GM21717 (cell line): ENCODE data around the gene TMEM125.

ENCODE experiments used
- ATAC-seq: cut with Tn5 transposase; IDR thresholded peaks from one replicate; pipeline ENCODE4 v1.9.1; 2021; ENCODE audit warnings: mild to moderate bottlenecking, moderate library complexity; ENCODE audit not compliant: unreplicated experiment

Gene TMEM125

GRCh38 chr1:43246466-43247213 is 23.1 kb upstream of the TMEM125 start:
- no peak for ATAC-seq

GRCh38 chr1:43247256-43247921 is 22.4 kb upstream of the TMEM125 start:
- no peak for ATAC-seq

DNA sequence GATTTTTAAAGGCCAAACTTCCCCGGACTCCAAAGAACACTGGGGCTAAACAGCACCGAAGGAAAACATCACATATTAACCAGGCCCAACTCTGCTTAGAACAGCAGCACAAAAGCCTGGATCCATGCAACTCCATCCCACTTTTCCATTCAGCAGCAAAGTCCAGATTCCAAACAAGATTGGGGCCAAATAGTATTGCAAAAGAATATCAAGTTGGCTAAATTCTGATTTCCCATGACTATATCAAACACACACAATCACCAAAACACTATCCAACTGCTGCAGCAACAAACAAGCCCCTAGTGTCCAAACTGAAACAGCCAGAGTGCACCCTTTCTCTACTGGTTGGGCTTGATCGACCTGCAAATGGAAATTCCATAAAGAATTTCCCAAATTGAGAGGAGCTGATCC is 19.4 kb upstream of the TMEM125 start:
- no peak for ATAC-seq

GRCh38 chr1:43251024-43251423 is 18.8 kb upstream of the TMEM125 start:
- ATAC-seq: no peak

GRCh38 chr1:43252225-43252624 is 17.6 kb upstream of the TMEM125 start:
- ATAC-seq: no peak

DNA sequence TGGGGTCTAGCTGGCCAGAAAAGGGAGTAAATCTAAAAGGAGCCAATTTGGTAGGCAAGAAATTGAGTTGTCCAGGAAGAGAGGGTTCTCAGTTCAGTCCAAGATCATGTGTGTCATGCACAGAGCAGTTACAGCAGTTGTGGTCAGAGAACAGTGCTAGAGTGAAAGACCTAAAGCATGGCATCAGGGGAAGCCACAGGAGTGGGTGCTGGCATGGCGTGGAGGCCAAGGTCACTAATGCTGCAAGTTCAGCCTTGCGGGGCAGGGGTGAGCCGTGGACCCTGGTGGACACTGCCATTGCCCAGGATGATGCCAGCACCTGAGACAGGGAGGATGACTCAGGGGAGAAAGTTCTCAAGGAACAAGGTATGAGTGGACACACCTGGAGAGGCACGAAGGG is 16.6 kb upstream of the TMEM125 start:
- ATAC-seq: no peak

DNA sequence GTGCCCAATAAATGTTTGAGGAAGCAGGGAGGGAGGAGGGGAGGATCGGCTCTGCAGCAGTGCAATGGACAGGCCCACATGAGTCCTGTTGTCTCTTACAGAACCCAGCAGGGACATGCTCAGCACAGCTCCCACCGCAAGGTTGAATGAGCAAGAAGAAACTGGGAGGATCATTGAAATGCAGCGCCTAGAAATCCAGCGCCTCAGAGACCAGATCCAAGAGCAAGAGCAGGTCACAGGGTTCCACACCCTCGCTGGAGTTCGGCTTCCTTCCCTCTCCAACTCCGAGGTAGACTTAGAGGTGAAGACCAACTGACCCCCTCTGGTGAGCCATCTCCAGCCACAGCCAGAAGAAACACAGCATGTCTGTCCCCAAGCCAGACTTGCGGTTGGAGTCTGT is 15.9 kb upstream of the TMEM125 start:
- ATAC-seq: no peak

- no peak for ATAC-seq
Measured at GRCh38 chr1:43255438-43256210, 14.2 kb upstream of the TMEM125 start.

DNA sequence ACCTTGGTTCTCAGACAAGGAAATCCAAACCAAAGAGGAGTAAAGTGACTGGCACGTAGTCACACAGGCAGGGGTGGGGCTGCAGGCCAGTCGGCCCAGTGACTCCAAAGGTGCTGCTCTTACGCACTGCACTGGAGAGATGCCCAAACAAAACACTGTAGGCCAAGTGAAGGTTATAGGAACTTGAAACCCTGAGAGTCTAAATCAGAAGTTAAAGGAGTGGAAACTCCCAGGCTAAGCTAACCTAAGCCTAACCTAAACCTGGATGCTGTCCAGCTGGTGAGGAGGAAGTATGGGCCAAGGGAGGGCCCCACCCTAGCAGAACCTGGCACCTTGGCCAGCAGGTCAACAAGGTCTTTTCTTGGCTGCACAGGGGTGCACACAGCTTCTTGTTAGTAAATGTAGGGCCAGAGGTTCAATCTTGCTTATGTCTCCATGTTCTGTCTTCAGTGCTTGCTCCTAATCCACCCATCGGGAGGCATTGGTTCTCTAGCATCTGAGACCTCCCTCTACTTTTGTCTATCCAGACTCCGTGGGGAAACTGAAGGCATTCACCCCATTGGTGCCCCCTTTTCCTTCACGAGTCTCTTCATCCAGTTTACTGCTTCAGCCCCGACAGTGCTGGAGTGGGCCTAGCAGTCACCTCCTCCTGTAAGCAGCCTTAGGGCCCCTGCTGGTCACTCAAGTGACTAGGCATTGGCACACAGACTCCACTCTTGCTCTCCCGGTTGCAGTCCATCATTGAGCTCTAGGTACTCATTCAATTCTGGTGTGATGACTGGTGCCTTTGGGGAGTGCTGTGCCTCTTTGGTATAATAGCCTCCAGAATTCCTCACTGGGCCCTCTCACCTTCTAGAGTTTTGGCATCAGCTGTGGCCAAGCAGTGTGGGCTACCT is 12.9 kb upstream of the TMEM125 start:
- no peak for ATAC-seq

GRCh38 chr1:43258370-43258769 is 11.4 kb upstream of the TMEM125 start:
- ATAC-seq: no peak

- no peak for ATAC-seq
Measured at GRCh38 chr1:43265431-43265830, 4.4 kb upstream of the TMEM125 start.

DNA sequence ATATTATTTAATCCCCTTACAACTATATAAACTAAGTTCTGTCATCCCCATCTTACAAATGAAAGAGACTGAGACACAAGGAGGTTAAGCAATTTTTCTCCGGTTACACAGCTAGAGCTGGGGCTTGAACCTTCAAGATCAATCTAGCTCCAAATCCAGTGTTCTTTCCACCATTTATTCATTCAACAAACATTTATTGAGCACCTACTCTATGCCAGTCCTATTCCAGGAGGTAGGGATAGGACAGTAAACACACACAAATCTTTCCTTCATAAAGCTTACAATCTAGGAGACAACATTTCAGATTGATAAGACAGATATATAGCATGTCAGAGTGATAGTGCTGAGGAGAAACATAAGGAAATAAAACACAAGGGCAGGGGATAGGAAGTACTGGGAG is 2.9 kb upstream of the TMEM125 start:
- ATAC-seq: no peak

- ATAC-seq: no peak
Measured at GRCh38 chr1:43267291-43267805, 2.4 kb upstream of the TMEM125 start.

GRCh38 chr1:43267818-43268425 is 1.9 kb upstream of the TMEM125 start:
- no peak for ATAC-seq

DNA sequence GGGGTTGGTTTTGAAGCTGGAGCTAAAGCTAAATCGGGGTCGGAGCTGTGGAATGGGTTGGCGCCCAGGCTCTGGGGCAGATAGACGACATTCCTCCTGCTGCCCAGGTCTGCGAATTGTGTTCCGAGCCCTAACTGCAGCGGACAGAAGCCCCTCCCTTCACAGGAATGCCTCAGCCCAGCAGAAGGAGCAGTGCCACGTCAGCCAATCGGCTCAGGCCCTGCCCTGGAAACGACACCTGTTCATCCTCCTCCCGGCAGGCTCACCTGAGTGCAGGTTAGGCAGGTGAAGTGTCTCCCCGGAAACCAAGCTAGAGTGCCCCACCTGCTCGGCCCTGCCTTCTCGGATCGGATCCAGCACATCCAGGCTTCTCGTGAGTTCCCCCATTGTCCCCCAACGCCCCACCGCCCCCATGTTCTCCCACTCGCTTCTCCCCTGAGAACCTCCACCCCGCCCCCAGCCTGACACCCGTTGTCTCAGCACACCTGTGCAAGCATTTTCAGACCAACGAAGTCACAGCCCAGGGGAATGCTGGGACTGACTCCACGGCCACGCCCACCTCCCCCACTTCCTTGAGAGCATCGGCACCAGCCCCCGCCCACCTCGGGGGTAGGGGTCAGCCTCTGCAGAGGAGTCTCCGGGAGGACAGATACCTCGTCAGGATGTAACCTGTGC is 775 bp downstream of the TMEM125 start:
- ATAC-seq: no peak

- no peak for ATAC-seq
Measured at GRCh38 chr1:43271186-43272118, 1.7 kb downstream of the TMEM125 start.

DNA sequence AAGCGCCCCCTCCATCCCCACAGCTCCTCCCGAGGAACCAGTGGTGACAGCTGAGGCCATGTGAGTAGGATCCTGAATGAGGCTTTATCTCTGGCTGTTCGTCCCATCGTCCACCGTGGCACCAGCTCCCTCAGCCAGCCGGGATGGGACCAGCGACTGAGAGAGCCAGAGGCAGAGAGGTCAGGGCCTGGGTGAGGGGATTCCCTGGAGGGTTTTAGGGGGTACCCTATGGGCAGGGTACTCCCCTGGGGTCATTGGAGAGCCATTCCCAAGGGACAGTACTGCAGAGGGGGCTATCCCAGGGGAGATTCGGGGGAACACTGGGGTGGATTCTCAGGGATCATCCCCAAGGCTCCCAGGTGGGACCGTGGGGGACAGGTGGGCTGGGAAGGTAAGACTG is 2.4 kb downstream of the TMEM125 start:
- ATAC-seq: no peak
